ENCODE results near the gene BAZ1B. TPM values are rescaled to one million over a fixed set of nuclear protein-coding genes. Genes with fewer than 3 reads are reported as not detected.

BAZ1B gene
- polyA plus RNA-seq, 2 donors, result 10.9 to 11.8 TPM

- H3K27me3 ChIP-seq (ENCODE audit: control insufficient read depth in 1 of 2, insufficient read depth in 2 of 2, low read length in 2 of 2), result no peaks in the 10 kb centered on the region
- peaks cover 23 to 53% of the 10 kb centered on the region in 2 donors for H3K36me3 ChIP-seq (ENCODE audit: control insufficient read depth in 2 of 2, insufficient read depth in 2 of 2, low read length in 1 of 2)
- H3K27ac ChIP-seq (ENCODE audit: low read depth in 2 of 2, low read length in 1 of 2), result no peak overlapping the region
- peaks cover 0 to 4% of the 10 kb centered on the region in 2 donors for H3K4me1 ChIP-seq (ENCODE audit: control insufficient read depth in 2 of 2, insufficient read depth in 2 of 2, low read length in 1 of 2)
- no peaks in the 10 kb centered on the region for H3K9me3 ChIP-seq (ENCODE audit: control insufficient read depth in 2 of 2, insufficient read depth in 1 of 2, low read depth in 1 of 2, low read length in 1 of 2)
- H3K4me3 ChIP-seq (ENCODE audit: low read depth in 1 of 2, low read length in 2 of 2), result no peak overlapping the region
- WGBS, 2 donors, result 85 to 90% methylated on average over 13 of the region's 13 CpGs
These were observed 79.7 kb downstream of the BAZ1B start for GRCh38 chr7:73442222-73442902.

DNA sequence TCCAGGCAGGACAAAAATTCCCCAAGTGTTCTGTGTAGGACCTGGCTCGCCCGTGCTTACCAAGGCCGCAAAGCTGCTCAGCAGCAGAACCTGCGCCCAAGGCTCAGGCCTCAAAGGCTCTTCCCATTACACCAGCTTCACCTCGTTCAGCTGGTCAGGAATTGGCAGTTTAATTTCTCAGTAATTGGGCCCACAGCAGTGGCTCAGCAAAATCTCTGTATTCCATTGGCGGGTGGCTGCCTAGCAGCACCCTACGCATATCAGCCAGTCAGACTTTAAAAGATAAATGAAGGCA is 82.7 kb downstream of the BAZ1B start:
- peaks cover 0 to 4% of the 10 kb centered on the region in 2 donors for H3K4me1 ChIP-seq (ENCODE audit: control insufficient read depth in 2 of 2, insufficient read depth in 2 of 2, low read length in 1 of 2)
- peaks cover 11 to 36% of the 10 kb centered on the region in 2 donors for H3K36me3 ChIP-seq (ENCODE audit: control insufficient read depth in 2 of 2, insufficient read depth in 2 of 2, low read length in 1 of 2)
- 82 to 83% methylated on average over 7 of the region's 7 CpGs for WGBS, 2 donors
- H3K27ac ChIP-seq (ENCODE audit: low read depth in 2 of 2, low read length in 1 of 2), result no peak overlapping the region
- H3K27me3 ChIP-seq (ENCODE audit: control insufficient read depth in 1 of 2, insufficient read depth in 2 of 2, low read length in 2 of 2), result peaks cover 0 to 4% of the 10 kb centered on the region in 2 donors
- no peak overlapping the region for H3K4me3 ChIP-seq (ENCODE audit: low read depth in 1 of 2, low read length in 2 of 2)
- peaks cover under 1 to 7% of the 10 kb centered on the region in 2 donors for H3K9me3 ChIP-seq (ENCODE audit: control insufficient read depth in 2 of 2, insufficient read depth in 1 of 2, low read depth in 1 of 2, low read length in 1 of 2)

DNA sequence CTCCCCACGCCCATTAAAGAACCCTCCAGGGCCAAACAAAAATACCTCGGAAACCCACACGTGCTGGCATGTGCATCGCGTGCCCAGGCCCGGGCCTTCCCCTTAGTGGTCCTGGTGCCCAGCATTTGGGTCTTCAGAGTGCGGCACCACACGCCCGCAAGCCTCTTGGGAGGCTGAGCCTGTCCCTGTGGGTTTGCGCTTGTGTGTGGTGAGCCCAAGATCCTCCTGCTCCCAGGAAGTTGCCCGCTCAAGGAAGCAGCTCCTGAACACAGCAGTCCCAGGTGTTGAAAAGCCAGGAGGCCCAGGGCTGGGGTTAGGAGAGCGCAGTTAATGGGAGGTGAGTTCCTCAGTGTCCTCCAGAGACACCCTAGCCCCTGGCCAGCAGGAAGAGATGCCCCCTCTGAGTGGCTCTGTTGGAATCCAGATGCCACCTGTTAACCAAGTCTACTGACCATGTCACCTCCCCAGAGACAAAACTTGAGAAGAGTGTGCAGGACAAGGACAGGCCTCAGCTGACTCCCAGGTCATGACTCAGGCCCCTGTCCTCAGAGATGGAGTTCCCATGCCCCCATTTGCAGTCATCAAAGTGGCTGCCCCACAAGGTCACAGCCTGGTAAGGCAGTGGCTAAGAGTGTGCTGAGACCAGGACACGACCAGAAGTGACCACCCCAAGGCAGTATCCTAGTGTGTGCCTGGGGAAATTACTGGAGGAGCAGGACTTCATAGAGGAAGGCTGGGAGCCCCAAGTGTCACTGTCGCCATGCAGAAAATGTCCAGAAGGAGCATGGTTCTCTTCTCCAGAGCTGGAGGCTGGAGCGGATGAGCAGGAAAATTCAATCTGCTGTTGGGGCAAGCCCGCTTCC is 83.3 kb downstream of the BAZ1B start:
- 69 to 70% methylated on average over 16 of the region's 16 CpGs for WGBS, 2 donors
- Histone ChIP-seq H3K36me3 (ENCODE audit: control insufficient read depth in 2 of 2, insufficient read depth in 2 of 2, low read length in 1 of 2) (peaks cover 5 to 30% of the 10 kb centered on the region in 2 donors), H3K4me3 (ENCODE audit: low read depth in 1 of 2, low read length in 2 of 2) (no peak overlapping the region), H3K27me3 (ENCODE audit: control insufficient read depth in 1 of 2, insufficient read depth in 2 of 2, low read length in 2 of 2) (peaks cover 0 to 7% of the 10 kb centered on the region in 2 donors), H3K4me1 (ENCODE audit: control insufficient read depth in 2 of 2, insufficient read depth in 2 of 2, low read length in 1 of 2) (peaks cover 4 to 8% of the 10 kb centered on the region in 2 donors), H3K27ac (ENCODE audit: low read depth in 2 of 2, low read length in 1 of 2) (no peak overlapping the region), H3K9me3 (ENCODE audit: control insufficient read depth in 2 of 2, insufficient read depth in 1 of 2, low read depth in 1 of 2, low read length in 1 of 2) (peaks cover 2 to 12% of the 10 kb centered on the region in 2 donors)

DNA sequence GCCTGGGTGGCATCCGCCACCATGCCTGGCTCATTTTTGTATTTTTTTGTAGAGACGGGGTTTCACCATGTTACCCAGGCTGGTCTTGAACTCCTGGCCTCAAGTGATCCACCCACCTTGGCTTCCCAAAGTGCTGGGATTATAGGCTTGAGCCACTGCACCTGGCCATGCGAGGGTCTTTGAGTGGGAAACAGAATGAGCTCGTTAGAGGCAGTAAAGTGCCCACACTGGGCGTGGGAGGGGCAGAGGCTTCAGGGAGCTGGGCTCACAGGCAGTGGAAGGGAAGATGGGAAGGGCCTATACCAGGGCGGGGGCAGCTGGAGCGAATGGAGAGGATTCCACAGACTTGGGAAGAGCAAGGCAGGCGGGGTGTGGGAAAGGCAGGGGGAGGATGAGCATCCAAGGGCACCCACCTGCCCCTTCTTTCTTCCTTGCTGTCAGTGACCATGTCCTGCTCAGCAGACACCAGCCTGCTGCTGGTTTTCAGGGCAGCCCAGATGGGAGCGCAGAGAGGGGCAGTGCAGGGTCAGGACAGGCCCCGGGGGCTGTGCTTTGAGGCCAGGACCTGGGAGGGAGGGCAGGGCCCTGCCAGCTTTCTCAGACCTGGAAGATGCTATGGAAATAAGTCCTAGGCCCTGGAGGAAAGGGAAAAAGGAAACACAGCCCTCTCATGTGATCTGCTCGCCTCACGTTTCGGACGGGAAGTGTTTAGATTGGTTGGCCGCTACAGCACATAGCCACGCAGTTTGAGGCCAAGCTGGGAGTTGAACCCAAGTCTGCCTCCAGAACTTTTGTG is 84.3 kb downstream of the BAZ1B start:
- Histone ChIP-seq H3K4me3 (ENCODE audit: low read depth in 1 of 2, low read length in 2 of 2) (no peak overlapping the region), H3K36me3 (ENCODE audit: control insufficient read depth in 2 of 2, insufficient read depth in 2 of 2, low read length in 1 of 2) (peaks cover 5 to 23% of the 10 kb centered on the region in 2 donors), H3K27ac (ENCODE audit: low read depth in 2 of 2, low read length in 1 of 2) (no peak overlapping the region), H3K4me1 (ENCODE audit: control insufficient read depth in 2 of 2, insufficient read depth in 2 of 2, low read length in 1 of 2) (peaks cover 4 to 8% of the 10 kb centered on the region in 2 donors), H3K9me3 (ENCODE audit: control insufficient read depth in 2 of 2, insufficient read depth in 1 of 2, low read depth in 1 of 2, low read length in 1 of 2) (peaks cover 2 to 12% of the 10 kb centered on the region in 2 donors), H3K27me3 (ENCODE audit: control insufficient read depth in 1 of 2, insufficient read depth in 2 of 2, low read length in 2 of 2) (peaks cover 0 to 7% of the 10 kb centered on the region in 2 donors)
- WGBS, 2 donors, result 50 to 52% methylated on average over 16 of the region's 16 CpGs

- Histone ChIP-seq H3K27me3 (ENCODE audit: control insufficient read depth in 1 of 2, insufficient read depth in 2 of 2, low read length in 2 of 2) (peaks cover 0 to 7% of the 10 kb centered on the region in 2 donors), H3K9me3 (ENCODE audit: control insufficient read depth in 2 of 2, insufficient read depth in 1 of 2, low read depth in 1 of 2, low read length in 1 of 2) (peaks cover 2 to 12% of the 10 kb centered on the region in 2 donors), H3K4me1 (ENCODE audit: control insufficient read depth in 2 of 2, insufficient read depth in 2 of 2, low read length in 1 of 2) (peaks cover 4 to 8% of the 10 kb centered on the region in 2 donors), H3K36me3 (ENCODE audit: control insufficient read depth in 2 of 2, insufficient read depth in 2 of 2, low read length in 1 of 2) (peaks cover 2 to 15% of the 10 kb centered on the region in 2 donors), H3K27ac (ENCODE audit: low read depth in 2 of 2, low read length in 1 of 2) (no peak overlapping the region), H3K4me3 (ENCODE audit: low read depth in 1 of 2, low read length in 2 of 2) (no peak overlapping the region)
- 71 to 79% methylated on average over 9 to 10 of the region's 10 CpGs for WGBS, 2 donors
These were observed 85.0 kb downstream of the BAZ1B start for GRCh38 chr7:73437091-73437490.

GRCh38 chr7:73436031-73436929 is 85.8 kb downstream of the BAZ1B start:
- 48 to 49% methylated on average over 20 of the region's 20 CpGs for WGBS, 2 donors
- Histone ChIP-seq H3K27ac (ENCODE audit: low read depth in 2 of 2, low read length in 1 of 2) (no peak overlapping the region), H3K27me3 (ENCODE audit: control insufficient read depth in 1 of 2, insufficient read depth in 2 of 2, low read length in 2 of 2) (peaks cover 0 to 7% of the 10 kb centered on the region in 2 donors), H3K4me3 (ENCODE audit: low read depth in 1 of 2, low read length in 2 of 2) (no peak overlapping the region), H3K4me1 (ENCODE audit: control insufficient read depth in 2 of 2, insufficient read depth in 2 of 2, low read length in 1 of 2) (peaks cover 4 to 8% of the 10 kb centered on the region in 2 donors), H3K9me3 (ENCODE audit: control insufficient read depth in 2 of 2, insufficient read depth in 1 of 2, low read depth in 1 of 2, low read length in 1 of 2) (peaks cover 2 to 12% of the 10 kb centered on the region in 2 donors), H3K36me3 (ENCODE audit: control insufficient read depth in 2 of 2, insufficient read depth in 2 of 2, low read length in 1 of 2) (peaks cover 0 to 11% of the 10 kb centered on the region in 2 donors)

DNA sequence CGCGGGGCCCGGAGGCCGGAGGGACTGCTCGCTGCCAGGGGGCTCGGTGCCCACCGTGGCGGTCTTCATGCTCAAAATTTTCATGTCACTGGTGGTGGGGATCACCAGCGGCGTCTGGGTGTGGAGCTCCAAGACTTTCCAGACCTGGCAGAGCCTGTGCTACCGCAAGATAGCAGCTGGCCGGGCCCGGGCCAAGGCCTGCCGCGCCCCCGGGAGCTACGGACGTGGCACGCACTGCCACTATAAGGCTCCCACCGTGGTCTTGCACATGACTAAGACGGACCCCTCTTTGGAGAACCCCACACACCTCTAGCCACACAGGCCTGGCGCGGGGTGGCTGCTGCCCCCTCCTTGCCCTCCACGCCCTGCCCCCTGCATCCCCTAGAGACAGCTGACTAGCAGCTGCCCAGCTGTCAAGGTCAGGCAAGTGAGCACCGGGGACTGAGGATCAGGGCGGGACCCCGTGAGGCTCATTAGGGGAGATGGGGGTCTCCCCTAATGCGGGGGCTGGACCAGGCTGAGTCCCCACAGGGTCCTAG is 86.6 kb downstream of the BAZ1B start:
- peaks cover 0 to 8% of the 10 kb centered on the region in 2 donors for H3K36me3 ChIP-seq (ENCODE audit: control insufficient read depth in 2 of 2, insufficient read depth in 2 of 2, low read length in 1 of 2)
- WGBS, 2 donors, result 78 to 79% methylated on average over 28 of the region's 28 CpGs
- peaks cover 4 to 8% of the 10 kb centered on the region in 2 donors for H3K4me1 ChIP-seq (ENCODE audit: control insufficient read depth in 2 of 2, insufficient read depth in 2 of 2, low read length in 1 of 2)
- H3K27ac ChIP-seq (ENCODE audit: low read depth in 2 of 2, low read length in 1 of 2), result no peak overlapping the region
- H3K4me3 ChIP-seq (ENCODE audit: low read depth in 1 of 2, low read length in 2 of 2), result no peak overlapping the region
- H3K9me3 ChIP-seq (ENCODE audit: control insufficient read depth in 2 of 2, insufficient read depth in 1 of 2, low read depth in 1 of 2, low read length in 1 of 2), result peaks cover 2 to 12% of the 10 kb centered on the region in 2 donors
- H3K27me3 ChIP-seq (ENCODE audit: control insufficient read depth in 1 of 2, insufficient read depth in 2 of 2, low read length in 2 of 2), result peaks cover 0 to 7% of the 10 kb centered on the region in 2 donors

GRCh38 chr7:73434701-73435069 is 87.4 kb downstream of the BAZ1B start:
- H3K27ac ChIP-seq (ENCODE audit: low read depth in 2 of 2, low read length in 1 of 2), result no peak overlapping the region
- no peak overlapping the region for H3K4me3 ChIP-seq (ENCODE audit: low read depth in 1 of 2, low read length in 2 of 2)
- peaks cover 0 to 4% of the 10 kb centered on the region in 2 donors for H3K36me3 ChIP-seq (ENCODE audit: control insufficient read depth in 2 of 2, insufficient read depth in 2 of 2, low read length in 1 of 2)
- peaks cover 4 to 8% of the 10 kb centered on the region in 2 donors for H3K4me1 ChIP-seq (ENCODE audit: control insufficient read depth in 2 of 2, insufficient read depth in 2 of 2, low read length in 1 of 2)
- H3K9me3 ChIP-seq (ENCODE audit: control insufficient read depth in 2 of 2, insufficient read depth in 1 of 2, low read depth in 1 of 2, low read length in 1 of 2), result peaks cover 2 to 12% of the 10 kb centered on the region in 2 donors
- H3K27me3 ChIP-seq (ENCODE audit: control insufficient read depth in 1 of 2, insufficient read depth in 2 of 2, low read length in 2 of 2), result peaks cover 0 to 7% of the 10 kb centered on the region in 2 donors
- WGBS, 2 donors, result 97% methylated on average over 26 of the region's 26 CpGs

Measured in esophagus (tissue), 2 donors.